DOHH2 (cell line): ENCODE results near the gene EXOC3.

ENCODE experiments used
- H3F3A ChIP-seq: fragments of 200-600 bp; sonication (generic), shearing (Covaris generic); 2 replicates; pipeline ENCODE4 v1.6.0; 2016; ENCODE audit warnings: antibody characterized with exemption, mild to moderate bottlenecking; ENCODE audit not compliant: control insufficient read depth, insufficient read depth
- H3K27ac ChIP-seq: fragments of 200-600 bp; sonication (generic); 2 replicates; pipeline ENCODE4 v1.5.1; 2014; ENCODE audit warnings: low read depth, mild to moderate bottlenecking, low read length, moderate library complexity
- H3K27me3 ChIP-seq: fragments of 200-600 bp; sonication (generic); 2 replicates; pipeline ENCODE4 v1.6.1; 2014; ENCODE audit warnings: mild to moderate bottlenecking, low read length, mixed read lengths; ENCODE audit not compliant: control insufficient read depth
- H3K36me3 ChIP-seq: fragments of 200-600 bp; sonication (generic); 2 replicates; pipeline ENCODE4 v1.6.1; 2014; ENCODE audit warnings: mild to moderate bottlenecking, low read length, moderate library complexity, mixed read lengths; ENCODE audit not compliant: control insufficient read depth
- H3K4me1 ChIP-seq: fragments of 200-600 bp; sonication (generic); 2 replicates; pipeline ENCODE4 v1.6.1; 2014; ENCODE audit warnings: mild to moderate bottlenecking, low read length, mixed read lengths; ENCODE audit not compliant: control insufficient read depth
- H3K4me2 ChIP-seq: fragments of 200-600 bp; sonication (generic); 2 replicates; pipeline ENCODE4 v1.6.0; 2014; ENCODE audit warnings: mild to moderate bottlenecking, low read length, moderate library complexity
- H3K4me3 ChIP-seq: fragments of 200-600 bp; sonication (generic); 2 replicates; pipeline ENCODE4 v1.5.1; 2014; ENCODE audit warnings: mild to moderate bottlenecking, low read length, mixed read lengths
- H3K79me2 ChIP-seq: fragments of 200-600 bp; sonication (generic); 2 replicates; pipeline ENCODE4 v1.6.1; 2014; ENCODE audit warnings: mild to moderate bottlenecking, low read length, mixed read lengths; ENCODE audit not compliant: control insufficient read depth
- H3K9me2 ChIP-seq: fragments of 200-600 bp; sonication (generic); replicated peaks from 2 replicates; pipeline ENCODE4 v1.6.1; 2014; ENCODE audit warnings: mild to moderate bottlenecking, low read length, mixed read lengths; ENCODE audit not compliant: control insufficient read depth
- H3K9me3 ChIP-seq: fragments of 200-600 bp; sonication (generic); 2 replicates; pipeline ENCODE4 v1.6.1; 2014; ENCODE audit warnings: antibody characterized with exemption, low read length, mixed read lengths; ENCODE audit not compliant: control insufficient read depth, insufficient read depth
- H4K20me1 ChIP-seq: fragments of 200-600 bp; sonication (generic); 2 replicates; pipeline ENCODE4 v1.6.0; 2014; ENCODE audit warnings: low read depth, mild to moderate bottlenecking, antibody characterized with exemption, low read length, moderate library complexity; ENCODE audit not compliant: control insufficient read depth, insufficient read depth
- CTCF ChIP-seq: fragments of 200-600 bp; sonication (generic); IDR thresholded peaks from one replicate; pipeline ENCODE4 v1.5.1; 2014; ENCODE audit warnings: antibody characterized with exemption, mild to moderate bottlenecking, low read depth, low read length; ENCODE audit not compliant: poor library complexity, severe bottlenecking
- EZH2phosphoT487 ChIP-seq: fragments of 200-600 bp; sonication (generic); IDR thresholded peaks from 2 replicates; pipeline ENCODE4 v1.6.1; 2017; ENCODE audit warnings: borderline replicate concordance, mild to moderate bottlenecking, antibody characterized with exemption, low read length, moderate library complexity, mixed read lengths

EXOC3 gene

GRCh38 chr5:481347-481746 lies 38.4 kb downstream of the EXOC3 start:
- no peak for TF ChIP-seq EZH2phosphoT487
- no peak for TF ChIP-seq CTCF
- no peaks in the 10 kb centered on the region for H3K9me2 ChIP-seq
- H3K27me3 ChIP-seq: no peaks in the 10 kb centered on the region
- no peak overlapping the region for H3K27ac ChIP-seq
- H3K9me3 ChIP-seq: no peaks in the 10 kb centered on the region
- H3K4me1 ChIP-seq: no peaks in the 10 kb centered on the region
- no peak overlapping the region for H3K4me2 ChIP-seq
- no peaks in the 10 kb centered on the region for H3F3A ChIP-seq
- no peak overlapping the region for H3K4me3 ChIP-seq
- peaks cover 16% of the 10 kb centered on the region for H3K36me3 ChIP-seq
- H4K20me1 ChIP-seq: no peaks in the 10 kb centered on the region
- H3K79me2 ChIP-seq: no peaks in the 10 kb centered on the region

DNA sequence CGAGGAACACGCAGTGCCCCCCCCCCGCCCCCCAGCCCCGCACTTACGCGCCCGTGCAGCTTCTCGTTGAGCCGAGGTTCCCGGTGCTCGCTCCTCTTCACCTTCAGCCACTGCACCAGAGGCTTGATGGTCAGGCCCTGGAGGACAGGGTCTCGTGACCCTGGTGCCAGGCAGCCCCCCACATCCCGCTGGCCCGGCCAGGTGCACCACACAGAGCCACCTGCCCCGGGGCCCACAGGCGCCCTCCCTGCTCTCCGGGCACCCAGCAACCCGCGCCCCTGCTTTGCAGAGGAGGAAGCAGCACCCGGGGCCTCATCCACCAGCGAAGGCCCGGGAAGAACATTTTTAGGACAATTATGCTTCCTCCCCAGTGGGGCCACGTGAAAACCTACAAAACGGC lies 39.0 kb downstream of the EXOC3 start:
- no peak overlapping the region for H3K4me2 ChIP-seq
- H3K9me2 ChIP-seq: no peaks in the 10 kb centered on the region
- no peaks in the 10 kb centered on the region for H3K79me2 ChIP-seq
- no peaks in the 10 kb centered on the region for H4K20me1 ChIP-seq
- no peaks in the 10 kb centered on the region for H3K4me1 ChIP-seq
- no peaks in the 10 kb centered on the region for H3K27me3 ChIP-seq
- no peak for TF ChIP-seq EZH2phosphoT487
- no peak for TF ChIP-seq CTCF
- H3K4me3 ChIP-seq: no peak overlapping the region
- H3K36me3 ChIP-seq: peaks cover 9% of the 10 kb centered on the region
- no peaks in the 10 kb centered on the region for H3K9me3 ChIP-seq
- no peak overlapping the region for H3K27ac ChIP-seq
- no peaks in the 10 kb centered on the region for H3F3A ChIP-seq

GRCh38 chr5:482506-482905 lies 39.5 kb downstream of the EXOC3 start:
- peaks cover 4% of the 10 kb centered on the region for H3K36me3 ChIP-seq
- no peaks in the 10 kb centered on the region for H3K9me3 ChIP-seq
- no peaks in the 10 kb centered on the region for H3K79me2 ChIP-seq
- no peaks in the 10 kb centered on the region for H3K4me1 ChIP-seq
- no peaks in the 10 kb centered on the region for H3K9me2 ChIP-seq
- no peak overlapping the region for H3K27ac ChIP-seq
- H3F3A ChIP-seq: no peaks in the 10 kb centered on the region
- no peak for TF ChIP-seq CTCF
- no peak for TF ChIP-seq EZH2phosphoT487
- H3K4me2 ChIP-seq: no peak overlapping the region
- no peaks in the 10 kb centered on the region for H3K27me3 ChIP-seq
- H3K4me3 ChIP-seq: no peak overlapping the region
- no peaks in the 10 kb centered on the region for H4K20me1 ChIP-seq

DNA sequence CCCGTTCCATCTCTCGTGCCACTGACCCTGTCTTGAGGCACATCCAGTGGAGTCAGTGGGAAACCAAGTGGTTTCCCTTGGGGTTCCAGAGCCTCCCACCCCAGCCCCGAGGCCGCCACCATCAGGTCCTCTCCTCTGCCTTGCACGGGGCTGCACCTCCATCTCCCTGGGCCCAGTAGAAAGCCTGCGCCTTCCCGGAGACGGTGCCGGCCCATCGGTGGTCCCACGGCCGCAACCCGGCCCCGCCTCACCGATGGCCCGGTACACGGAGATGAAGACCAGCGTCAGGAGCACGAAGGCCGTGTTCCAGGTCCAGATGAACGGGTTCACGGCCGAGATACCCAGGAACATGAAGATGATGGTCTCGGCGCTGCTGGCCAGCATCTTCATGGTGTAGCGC lies 40.0 kb downstream of the EXOC3 start:
- H3K79me2 ChIP-seq: no peaks in the 10 kb centered on the region
- no peaks in the 10 kb centered on the region for H3K9me3 ChIP-seq
- TF ChIP-seq CTCF (no peak), EZH2phosphoT487 (no peak)
- no peaks in the 10 kb centered on the region for H3K36me3 ChIP-seq
- H3K4me2 ChIP-seq: no peak overlapping the region
- H3K4me1 ChIP-seq: no peaks in the 10 kb centered on the region
- H3K27ac ChIP-seq: no peak overlapping the region
- H3K27me3 ChIP-seq: no peaks in the 10 kb centered on the region
- H3K4me3 ChIP-seq: no peak overlapping the region
- no peaks in the 10 kb centered on the region for H4K20me1 ChIP-seq
- H3F3A ChIP-seq: no peaks in the 10 kb centered on the region
- no peaks in the 10 kb centered on the region for H3K9me2 ChIP-seq
